Measurements from ENCODE around the gene RPRML. TPM values are rescaled to one million over a fixed set of nuclear protein-coding genes. Genes with fewer than 3 reads are reported as not detected.
A peak's percentile ranks its signal among the peaks of the same experiment; 100 is the strongest.

The RPRML gene
- total RNA-seq, 6 experiments from 2014 or later = not detected

DNA sequence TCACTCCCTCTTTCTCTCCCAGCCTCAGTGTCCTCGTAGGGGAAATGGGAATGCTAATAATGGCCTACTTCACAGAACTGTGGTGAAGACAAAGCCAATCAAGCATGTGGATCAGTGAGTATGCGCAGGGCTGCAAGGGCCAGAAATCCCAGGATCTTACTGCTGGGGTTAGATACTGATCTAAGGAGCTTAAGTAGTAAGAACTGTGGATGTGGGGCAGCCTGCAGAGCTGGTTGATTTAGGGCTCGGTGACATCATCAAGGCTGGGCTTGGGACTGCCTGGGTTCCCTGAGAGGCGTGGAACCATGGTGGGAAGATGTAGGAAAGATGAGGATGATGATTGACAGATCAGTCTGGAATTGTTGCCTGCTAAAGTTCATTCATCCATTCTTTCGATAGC, 30.5 kb downstream of the RPRML start:
- no peak for DNase-seq
- Mint-ChIP-seq H3K27ac (no peak overlapping the region), H3K4me1 (ENCODE audit: low read depth) (peaks cover 15% of the 10 kb centered on the region), H3K9me3 (no peaks in the 10 kb centered on the region), H3K36me3 (ENCODE audit: low read depth) (no peaks in the 10 kb centered on the region), H3K27me3 (ENCODE audit: insufficient read depth) (peaks cover 16% of the 10 kb centered on the region), H3K4me3 (no peak overlapping the region)
- TF ChIP-seq, protein P1, sequence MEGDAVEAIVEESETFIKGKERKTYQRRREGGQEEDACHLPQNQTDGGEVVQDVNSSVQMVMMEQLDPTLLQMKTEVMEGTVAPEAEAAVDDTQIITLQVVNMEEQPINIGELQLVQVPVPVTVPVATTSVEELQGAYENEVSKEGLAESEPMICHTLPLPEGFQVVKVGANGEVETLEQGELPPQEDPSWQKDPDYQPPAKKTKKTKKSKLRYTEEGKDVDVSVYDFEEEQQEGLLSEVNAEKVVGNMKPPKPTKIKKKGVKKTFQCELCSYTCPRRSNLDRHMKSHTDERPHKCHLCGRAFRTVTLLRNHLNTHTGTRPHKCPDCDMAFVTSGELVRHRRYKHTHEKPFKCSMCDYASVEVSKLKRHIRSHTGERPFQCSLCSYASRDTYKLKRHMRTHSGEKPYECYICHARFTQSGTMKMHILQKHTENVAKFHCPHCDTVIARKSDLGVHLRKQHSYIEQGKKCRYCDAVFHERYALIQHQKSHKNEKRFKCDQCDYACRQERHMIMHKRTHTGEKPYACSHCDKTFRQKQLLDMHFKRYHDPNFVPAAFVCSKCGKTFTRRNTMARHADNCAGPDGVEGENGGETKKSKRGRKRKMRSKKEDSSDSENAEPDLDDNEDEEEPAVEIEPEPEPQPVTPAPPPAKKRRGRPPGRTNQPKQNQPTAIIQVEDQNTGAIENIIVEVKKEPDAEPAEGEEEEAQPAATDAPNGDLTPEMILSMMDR (IDR thresholded peaks at IDR 0.05) = no peak

DNA sequence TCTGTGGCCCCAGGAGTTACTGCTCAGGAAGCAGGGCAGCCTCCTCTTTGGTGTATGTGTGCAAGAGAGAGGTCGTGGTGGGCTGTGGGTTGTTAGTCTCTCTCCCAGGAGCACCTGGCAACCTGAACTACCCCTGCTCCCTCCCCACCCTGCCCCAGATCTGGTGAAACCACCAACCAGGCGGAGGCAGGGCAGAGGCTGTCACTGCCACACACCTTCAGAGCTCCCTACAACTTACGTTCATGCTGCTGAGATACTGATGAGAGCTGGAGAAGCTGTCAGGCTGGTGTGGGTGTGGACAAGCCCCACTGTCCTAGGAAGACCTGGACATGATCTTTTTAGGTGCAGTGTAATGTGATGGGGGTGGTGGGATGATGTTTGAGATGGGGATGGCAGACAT, 31.8 kb downstream of the RPRML start:
- no peak overlapping the region for H3K4me3 Mint-ChIP-seq
- H3K36me3 Mint-ChIP-seq (ENCODE audit: low read depth) = no peaks in the 10 kb centered on the region
- H3K27ac Mint-ChIP-seq = no peak overlapping the region
- H3K27me3 Mint-ChIP-seq (ENCODE audit: insufficient read depth) = peaks cover 16% of the 10 kb centered on the region
- TF ChIP-seq, protein P1 (IDR thresholded peaks at IDR 0.05) = no peak
- DNase-seq = no peak
- peaks cover 29% of the 10 kb centered on the region for H3K4me1 Mint-ChIP-seq (ENCODE audit: low read depth)
- H3K9me3 Mint-ChIP-seq = no peaks in the 10 kb centered on the region

DNA sequence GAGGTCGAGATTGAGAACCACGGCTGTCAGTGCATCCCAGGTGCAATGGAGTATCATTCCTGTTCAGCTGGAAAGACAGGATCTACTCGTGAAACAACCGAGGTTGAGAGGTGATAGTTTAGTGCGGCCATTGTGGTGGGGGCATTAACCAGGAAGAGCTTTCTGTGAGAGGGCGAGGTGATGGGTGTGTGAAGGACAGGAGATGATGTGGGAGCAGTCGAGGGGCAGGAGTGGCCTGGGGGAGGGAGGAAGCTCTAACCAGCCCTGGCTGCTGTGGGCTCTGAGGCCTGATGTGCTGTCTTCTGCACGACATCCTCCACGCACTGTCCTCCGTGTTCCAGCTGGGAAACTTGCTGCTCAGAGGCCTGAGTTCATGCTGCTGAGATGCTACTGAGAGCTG, 34.1 kb downstream of the RPRML start:
- Mint-ChIP-seq H3K4me1 (ENCODE audit: low read depth) (peaks cover 34% of the 10 kb centered on the region), H3K36me3 (ENCODE audit: low read depth) (peaks cover 7% of the 10 kb centered on the region; the same call in 1 of the 2 replicates), H3K27me3 (ENCODE audit: insufficient read depth) (peaks cover 7% of the 10 kb centered on the region), H3K27ac (no peak overlapping the region), H3K9me3 (no peaks in the 10 kb centered on the region), H3K4me3 (no peak overlapping the region)
- DNase-seq = no peak
- TF ChIP-seq, protein P1 (IDR thresholded peaks at IDR 0.05) = no peak

DNA sequence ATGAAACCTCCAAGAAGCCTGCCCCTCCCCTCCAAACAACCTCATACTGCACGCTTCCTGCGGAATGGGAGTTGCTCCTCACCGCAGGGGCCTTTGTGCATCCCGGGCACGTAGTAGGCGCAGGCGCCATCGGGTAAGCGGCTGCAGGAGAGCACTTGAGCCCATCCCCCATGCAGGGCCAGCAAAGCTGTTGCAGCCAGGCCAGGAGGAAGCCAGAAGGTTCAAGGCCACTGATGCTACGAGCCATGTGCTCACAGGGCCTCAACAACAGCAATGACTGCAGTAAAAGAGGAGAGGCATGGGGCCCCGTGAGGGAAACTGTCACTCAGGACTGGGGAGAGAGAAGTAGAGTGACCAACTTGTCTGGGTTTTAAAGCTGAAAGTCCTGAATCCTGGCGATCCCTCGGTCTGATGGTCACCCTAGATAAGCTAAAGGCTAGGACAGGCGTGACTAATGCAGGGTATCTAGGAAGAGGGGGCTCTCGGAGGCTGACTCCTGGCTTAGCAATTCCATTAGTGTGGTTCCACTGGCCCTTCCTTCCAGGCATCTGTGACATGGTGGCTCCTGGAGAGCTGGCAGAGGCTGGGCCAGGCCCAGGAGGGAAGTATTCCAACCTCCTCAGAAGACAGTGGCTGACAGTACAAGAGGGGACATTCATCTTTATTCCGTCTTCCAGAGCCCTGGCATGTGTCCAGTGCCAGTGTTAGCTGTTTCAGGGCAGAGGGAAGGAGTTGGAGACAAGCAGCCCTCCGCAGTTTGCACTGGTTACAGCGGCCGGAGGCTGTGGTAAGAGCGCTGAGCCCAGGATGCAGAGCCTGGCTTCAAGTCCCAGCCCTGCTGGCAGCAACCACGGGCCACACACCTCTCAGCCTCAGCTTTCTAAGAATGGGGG, 35.3 kb downstream of the RPRML start:
- Mint-ChIP-seq H3K9me3 (no peaks in the 10 kb centered on the region), H3K4me1 (ENCODE audit: low read depth) (peaks cover 27% of the 10 kb centered on the region), H3K36me3 (ENCODE audit: low read depth) (peaks cover 15% of the 10 kb centered on the region), H3K4me3 (peak overlapping the region; percentile 70), H3K27me3 (ENCODE audit: insufficient read depth) (peaks cover 7% of the 10 kb centered on the region), H3K27ac (peak overlapping the region; percentile 62)
- peak; percentile 65 for DNase-seq
- TF ChIP-seq, protein P1 (IDR thresholded peaks at IDR 0.05) = no peak

DNA sequence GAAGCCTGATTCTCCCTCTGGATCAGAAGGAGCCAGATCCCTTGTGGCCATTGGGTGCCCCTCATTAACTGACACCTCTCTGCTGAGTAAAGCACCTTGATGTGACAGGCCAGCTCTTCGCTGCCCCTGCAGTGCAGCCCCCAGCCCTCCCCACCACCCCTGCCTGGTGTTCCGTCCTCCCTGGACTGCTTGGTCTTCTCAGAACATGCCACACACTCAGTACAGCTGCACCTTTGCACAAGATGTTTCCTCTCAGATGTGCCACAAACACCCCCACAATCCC, 35.9 kb downstream of the RPRML start:
- peaks cover 7% of the 10 kb centered on the region for H3K27me3 Mint-ChIP-seq (ENCODE audit: insufficient read depth)
- H3K4me3 Mint-ChIP-seq = peak overlapping the region; percentile 70
- TF ChIP-seq, protein P1 (IDR thresholded peaks at IDR 0.05) = no peak
- peaks cover 27% of the 10 kb centered on the region for H3K4me1 Mint-ChIP-seq (ENCODE audit: low read depth)
- peak overlapping the region; percentile 62; the same call in 1 of the 2 replicates for H3K27ac Mint-ChIP-seq
- no peaks in the 10 kb centered on the region for H3K9me3 Mint-ChIP-seq
- DNase-seq = no peak
- peaks cover 20% of the 10 kb centered on the region for H3K36me3 Mint-ChIP-seq (ENCODE audit: low read depth)

All from HFFc6 (cell line).